Measurements from ENCODE around the gene TBRG4.

TBRG4 gene

GRCh38 chr7:45126201-45126600, 14.7 kb upstream of the TBRG4 start:
- H3K27ac ChIP-seq: no peak overlapping the region
- no peak for TF ChIP-seq ZFX (IDR thresholded peaks at IDR 0.05; ENCODE audit: borderline replicate concordance)
- no peak for TF ChIP-seq CTCF (IDR thresholded peaks at IDR 0.05)

DNA sequence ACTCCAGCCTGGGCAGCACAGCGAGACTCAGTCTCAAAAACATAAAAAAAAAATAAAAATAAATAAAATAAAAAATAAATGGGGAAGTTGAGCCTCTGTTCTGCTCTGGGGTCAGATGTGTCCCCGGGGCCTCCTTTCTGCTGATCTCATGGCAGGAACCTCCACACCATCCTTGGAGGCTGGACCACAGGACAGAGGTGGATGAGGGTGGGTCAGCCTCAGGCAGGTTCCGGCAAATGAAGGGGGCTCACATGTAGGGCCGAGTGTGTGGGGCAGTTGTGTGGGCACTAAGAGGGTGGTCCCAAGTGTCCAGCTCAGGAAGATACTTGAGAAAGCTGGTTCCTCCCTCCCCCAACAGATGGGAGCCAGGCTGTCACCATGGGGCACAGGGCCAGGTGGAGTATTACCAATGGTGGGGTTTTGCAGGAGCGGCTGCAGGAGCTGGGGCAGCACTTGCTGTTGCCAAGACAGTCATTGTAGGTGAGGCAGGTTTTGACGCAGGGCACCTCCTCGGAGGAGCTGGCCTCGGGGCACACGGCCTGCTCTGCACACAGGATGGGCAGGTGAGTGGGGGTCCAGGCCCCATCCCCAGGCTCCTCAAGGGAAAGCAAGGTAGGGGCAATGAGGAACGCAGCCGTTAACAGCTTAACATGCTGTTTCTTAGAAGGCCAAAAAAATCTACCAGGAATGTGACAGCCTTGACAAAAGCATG, 13.9 kb upstream of the TBRG4 start:
- no peak overlapping the region for H3K27ac ChIP-seq
- no peak for TF ChIP-seq ZFX (IDR thresholded peaks at IDR 0.05; ENCODE audit: borderline replicate concordance)

- no peak for TF ChIP-seq ZFX (IDR thresholded peaks at IDR 0.05; ENCODE audit: borderline replicate concordance)
- no peak overlapping the region for H3K27ac ChIP-seq
Measured at GRCh38 chr7:45123913-45124710, 12.6 kb upstream of the TBRG4 start.

DNA sequence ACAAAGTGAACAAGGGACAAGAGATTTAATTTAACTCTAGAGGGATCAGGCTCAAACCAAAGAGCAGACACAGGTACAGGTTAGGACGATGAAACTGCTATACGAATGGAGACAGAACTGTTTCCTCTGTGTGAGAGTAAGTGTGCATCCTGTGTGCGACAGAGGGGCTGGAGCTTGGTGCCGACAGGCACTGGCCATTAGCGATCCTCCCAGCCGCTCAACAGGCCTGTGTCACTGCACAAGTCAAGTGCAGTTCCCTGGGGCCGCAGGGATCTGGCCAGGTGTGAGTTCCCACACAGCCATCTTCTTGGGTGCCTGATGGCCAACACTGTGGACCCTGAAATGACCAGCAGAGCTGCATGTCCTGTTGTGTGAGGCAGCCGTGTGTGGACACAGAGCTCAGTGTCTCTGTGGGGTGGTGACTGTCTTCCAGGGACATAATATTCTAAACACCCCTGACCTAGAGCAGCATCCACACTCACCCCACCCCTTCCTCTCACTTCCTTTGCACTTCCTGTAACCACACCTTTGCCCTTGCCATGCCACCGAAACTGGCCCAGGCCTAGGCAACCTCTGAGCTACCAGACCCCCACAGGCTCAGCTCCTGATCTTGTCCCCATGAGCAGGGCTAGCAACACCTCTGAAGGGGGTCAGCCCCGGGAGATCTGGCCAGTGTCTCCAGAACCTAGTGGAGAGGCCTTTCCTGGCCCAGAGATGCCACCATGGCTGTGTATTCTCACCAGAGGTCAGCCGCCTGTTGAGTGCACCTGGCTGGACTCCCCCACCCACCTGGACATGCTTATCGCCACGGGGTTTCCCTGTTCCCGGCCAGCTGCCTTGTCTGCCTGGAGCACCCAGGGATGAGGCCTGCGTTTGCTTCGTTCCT, 11.7 kb upstream of the TBRG4 start:
- TF ChIP-seq CTCF (IDR thresholded peaks at IDR 0.05) (no peak), ZFX (IDR thresholded peaks at IDR 0.05; ENCODE audit: borderline replicate concordance) (no peak)
- H3K27ac ChIP-seq: no peak overlapping the region

- no peak overlapping the region for H3K27ac ChIP-seq
- no peak for TF ChIP-seq CTCF (IDR thresholded peaks at IDR 0.05)
- TF ChIP-seq ZFX (IDR thresholded peaks at IDR 0.05; ENCODE audit: borderline replicate concordance): no peak
Measured at GRCh38 chr7:45119550-45119949, 8.1 kb upstream of the TBRG4 start.

DNA sequence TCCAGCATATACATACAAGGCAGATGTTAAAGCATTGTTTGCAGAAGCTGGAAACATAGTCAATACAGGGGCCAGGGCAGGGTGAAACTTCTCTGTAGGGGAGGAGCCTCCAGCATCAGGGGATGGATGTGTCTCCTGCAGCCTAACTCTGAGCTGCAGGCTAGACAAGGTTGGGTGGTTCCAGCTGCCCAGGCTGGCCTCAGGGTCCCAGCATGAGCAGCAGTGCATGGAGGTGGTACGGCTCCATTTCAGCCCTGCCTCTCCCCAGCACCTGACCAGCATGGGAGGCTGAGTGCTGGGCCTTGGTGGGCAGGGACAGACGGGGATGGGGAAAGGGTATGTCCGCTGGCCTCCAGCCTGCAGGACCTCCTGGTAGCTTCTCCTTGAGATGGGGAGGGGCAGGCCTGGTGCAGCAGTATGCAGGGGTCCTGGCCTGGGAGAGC, 7.4 kb upstream of the TBRG4 start:
- TF ChIP-seq ZFX (IDR thresholded peaks at IDR 0.05; ENCODE audit: borderline replicate concordance) (no peak), CTCF (IDR thresholded peaks at IDR 0.05) (no peak)

DNA sequence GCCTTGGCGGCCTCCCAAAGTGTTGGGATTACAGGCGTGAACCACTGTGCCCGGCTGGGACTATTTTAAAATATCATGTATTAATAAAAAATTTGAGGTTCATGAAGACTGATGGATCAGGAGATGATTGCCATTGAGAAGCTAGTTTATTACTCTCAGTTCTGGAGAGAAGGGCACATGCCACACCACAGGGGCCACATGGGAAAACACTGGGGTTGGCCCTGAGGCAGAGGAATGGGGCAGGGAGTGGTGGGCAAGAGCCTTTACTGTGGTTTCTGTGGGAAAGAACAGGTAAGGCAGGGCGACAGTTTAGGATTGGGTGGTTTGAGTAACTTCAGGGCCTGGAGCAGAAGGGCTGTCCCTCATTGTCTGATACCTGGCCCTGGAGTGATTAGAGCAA, 6.8 kb upstream of the TBRG4 start:
- no peak for TF ChIP-seq CTCF (IDR thresholded peaks at IDR 0.05)
- no peak for TF ChIP-seq ZFX (IDR thresholded peaks at IDR 0.05; ENCODE audit: borderline replicate concordance)
- no peak overlapping the region for H3K27ac ChIP-seq

More for the DNA sequence above, 7.4 kb upstream of the TBRG4 start:
- H3K27ac ChIP-seq: no peak overlapping the region

Measured in 22Rv1 (cell line).